ENCODE measurements around the gene HSF2BP.

GRCh38 chr21:43581453-43581852 lies 77.8 kb downstream of the HSF2BP start:
- TF ChIP-seq CTCF (optimal IDR thresholded peaks at IDR 0.05 in 1 of 3, IDR thresholded peaks at IDR 0.05 in 1 of 3, conservative IDR thresholded peaks at IDR 0.05 in 1 of 3; ENCODE audit: extremely low read depth in 1 of 3, insufficient read depth in 2 of 3, low read length in 3 of 3) (no peak), EZH2 (IDR thresholded peaks at IDR 0.05; ENCODE audit: low read length) (no peak)
